Panc1 (cell line): ENCODE data around the gene RAI14. TPM values are rescaled to one million over a fixed set of nuclear protein-coding genes. Genes with fewer than 3 reads are reported as not detected.
"Not testable (repeated sequence)": the region's sequence is repeated elsewhere in the genome, so short reads cannot be mapped to it uniquely, and the experiment has no call there.

Experiments
- ATAC-seq: fragments of 200-7000 bp; cut with Tn5 transposase; 2 replicates; pipeline ENCODE4 v1.9.1; 2020; ENCODE audit warnings: mild to moderate bottlenecking, moderate library complexity
- BruUV-seq: library from RNA; stranded (reverse); fragments of 400-500 nt; replicated peaks from 2 replicates; lab custom pipeline; 2021; lab: Mats Ljungman, UMichigan
- CTCF ChIA-PET: fragments of 300-600 bp; sonication (Branson Sonifier 250); formaldehyde crosslinking; loops from one replicate; lab custom pipeline; 2022; ENCODE audit warnings: antibody characterized with exemption; lab: Charles Lee
- POLR2A ChIA-PET: fragments of 300-600 bp; sonication (Branson Sonifier 250); formaldehyde crosslinking; loops from one replicate; lab custom pipeline; 2022; ENCODE audit warnings: antibody characterized with exemption; lab: Charles Lee
- DNase-seq: peaks from one replicate; pipeline ENCODE4 v3.0.0-alpha.2; 2010; ENCODE audit warnings: low read depth, low spot score
- H3K27ac ChIP-seq: 2 replicates; pipeline ENCODE4 v1.5.1; 2011; ENCODE audit warnings: mild to moderate bottlenecking, low read length, inconsistent platforms
- H3K27me3 ChIP-seq: fragments of 200-500 bp; sonication (Bioruptor generic); 2 replicates; pipeline ENCODE4 v1.6.0; 2014; ENCODE audit warnings: low read length, inconsistent platforms; ENCODE audit not compliant: control insufficient read depth, insufficient read depth
- H3K36me3 ChIP-seq: fragments of 200-500 bp; sonication (Bioruptor generic); 2 replicates; pipeline ENCODE4 v1.5.1; 2014; ENCODE audit warnings: inconsistent platforms, mild to moderate bottlenecking, low read length, moderate library complexity; ENCODE audit not compliant: control insufficient read depth, insufficient read depth
- H3K4me1 ChIP-seq: 2 replicates; pipeline ENCODE4 v1.5.1; 2011; ENCODE audit warnings: inconsistent platforms, mild to moderate bottlenecking, low read length, moderate library complexity; ENCODE audit not compliant: control insufficient read depth, insufficient read depth
- H3K4me3 ChIP-seq, 2 experiments: 2 replicates each; pipeline ENCODE4 v1.5.1; 2011 to 2012; ENCODE audit warnings: low read depth in 2 of 2, low read length in 2 of 2, mild to moderate bottlenecking in 2 of 2, inconsistent platforms in 1 of 2, moderate library complexity in 1 of 2
- H3K9me3 ChIP-seq: fragments of 200-500 bp; sonication (Bioruptor generic); 2 replicates; pipeline ENCODE4 v1.5.1; 2014; ENCODE audit warnings: low read depth, mild to moderate bottlenecking, inconsistent platforms, low read length, moderate library complexity; ENCODE audit not compliant: control insufficient read depth, insufficient read depth
- POLR2AphosphoS5 ChIP-seq: IDR thresholded peaks from 2 replicates; pipeline ENCODE4 v1.6.1; 2012; ENCODE audit warnings: mild to moderate bottlenecking, low read depth, low read length, moderate library complexity
- REST ChIP-seq, 2 experiments: IDR thresholded peaks; 2 replicates each; pipeline ENCODE4 v1.6.1; 2011 to 2012; ENCODE audit warnings: low read depth in 2 of 2, control low read depth in 1 of 2, low read length in 1 of 2, mild to moderate bottlenecking in 1 of 2, moderate library complexity in 1 of 2; ENCODE audit not compliant: insufficient read depth in 1 of 2
- SIN3A ChIP-seq: IDR thresholded peaks from 2 replicates; pipeline ENCODE4 v1.6.1; 2012; ENCODE audit warnings: low read depth, mild to moderate bottlenecking, low read length, moderate library complexity, borderline replicate concordance; ENCODE audit not compliant: insufficient read depth
- TCF7L2 ChIP-seq: IDR thresholded peaks from 2 replicates; pipeline ENCODE4 v1.6.1; 2011; ENCODE audit warnings: mild to moderate bottlenecking, low read depth, low read length, inconsistent platforms
- in situ Hi-C: cut with HindIII; loops from 2 replicates; pipeline ENCODE4 v1.10.0; 2016; ENCODE audit warnings: low sequenced_read_pairs, low pct_unique_long_range_greater_than_20kb
- intact Hi-C: fragments of 100-400 bp; cut with micrococcal nuclease; formaldehyde crosslinking; loops from one replicate; pipeline ENCODE4 v1.10.0; 2022; ENCODE audit not compliant: unreplicated experiment
- total RNA-seq: library from RNA; stranded (reverse); gene quantifications from one replicate; pipeline ENCODE4 v1.2.1, GENCODE V29; 2021; ENCODE audit not compliant: unreplicated experiment
- TF ChIP-seq, protein P1 (sequence below): fragments of 450-650 bp; IDR thresholded peaks from 2 replicates; pipeline ENCODE4 v1.5.1; 2017; ENCODE audit warnings: mild to moderate bottlenecking

RAI14 gene
- total RNA-seq, 1 experiment from 2014 or later = 18.5 TPM

DNA sequence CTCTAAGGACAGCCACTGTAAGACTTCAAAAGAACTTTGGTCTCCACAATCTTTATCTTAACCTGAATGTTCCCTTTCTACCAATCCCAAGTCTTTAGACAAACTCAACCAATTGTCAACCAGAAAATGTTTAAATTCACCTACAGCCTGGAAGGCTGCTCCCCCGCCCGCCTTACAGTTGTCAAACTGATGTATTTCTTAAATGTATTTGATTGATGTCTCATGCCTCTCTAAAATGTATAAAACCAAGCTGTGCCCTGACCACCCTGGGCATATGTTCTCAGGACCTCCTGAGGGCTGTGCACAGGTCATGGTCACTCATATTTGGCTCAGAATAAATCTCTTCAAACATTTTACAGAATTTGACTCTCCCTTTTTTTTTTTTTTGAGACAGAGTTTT, 45.3 kb downstream of the RAI14 start:
- H3K27me3 ChIP-seq, H3K4me3 ChIP-seq, intact Hi-C loops, CTCF ChIA-PET, BruUV-seq, H3K36me3 ChIP-seq, H3K4me1 ChIP-seq, DNase-seq, H3K9me3 ChIP-seq, ATAC-seq, in situ Hi-C loops, POLR2A ChIA-PET, H3K27ac ChIP-seq: not testable (repeated sequence)

DNA sequence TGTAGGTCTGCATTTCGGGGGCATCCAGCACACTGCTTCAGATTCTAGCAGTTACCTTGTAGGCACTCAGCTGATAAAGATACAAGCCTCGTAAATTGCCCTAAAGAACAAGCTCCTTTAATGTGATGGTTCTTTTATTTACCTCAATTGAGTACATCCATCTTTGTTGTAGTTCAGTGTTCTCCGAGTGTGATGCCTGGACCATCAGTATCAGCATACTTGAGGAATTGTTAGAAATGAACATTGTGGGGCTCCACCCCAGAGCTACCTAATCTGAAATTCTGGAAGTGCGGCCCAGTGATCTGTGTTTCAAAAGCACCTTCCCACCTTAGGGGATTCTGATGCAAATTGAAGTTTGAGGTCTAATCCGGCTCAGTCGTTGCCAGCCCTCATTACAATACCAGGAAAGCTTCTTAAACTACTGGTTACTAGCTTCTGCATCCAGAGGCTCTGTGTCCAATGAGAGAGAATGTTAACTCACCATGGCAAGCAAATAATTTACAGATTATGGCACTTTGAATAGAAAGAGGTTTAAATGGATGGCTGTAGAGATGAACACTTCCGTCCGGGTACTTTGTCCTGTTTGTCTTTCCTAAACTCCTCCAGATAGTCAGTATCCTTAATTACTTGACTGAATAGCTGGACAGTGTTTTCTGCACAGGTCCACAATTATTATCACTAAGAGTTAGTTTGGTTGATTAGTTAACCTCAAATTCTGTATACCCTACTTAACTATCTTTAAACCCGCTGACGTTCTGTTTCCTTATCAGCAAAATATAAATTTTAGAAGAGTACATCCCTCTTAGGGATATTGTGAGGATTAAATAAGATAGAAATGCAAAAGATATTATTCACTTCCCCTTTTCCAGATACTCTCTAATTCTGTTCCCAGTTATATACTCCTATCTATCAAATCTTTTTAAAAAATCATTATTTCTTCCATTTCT, 47.9 kb downstream of the RAI14 start:
- DNase-seq = no peak
- no peak overlapping the region for H3K4me3 ChIP-seq

More for the DNA sequence above, 47.9 kb downstream of the RAI14 start:
- intact Hi-C loops (no loop called here), in situ Hi-C loops (no loop called here)
- H3K27ac ChIP-seq = no peak overlapping the region
- BruUV-seq = no TSS peak
- no peak for ATAC-seq
- H3K36me3 ChIP-seq = no peaks in the 10 kb centered on the region
- ChIA-PET POLR2A (no interaction called here), CTCF (interaction anchor here (0.6 kb wide), 2 partner anchors 28 to 1474 kb away, joined by 3 read pairs; no protein-coding TSS in a partner anchor)
- no peaks in the 10 kb centered on the region for H3K27me3 ChIP-seq
- H3K9me3 ChIP-seq = no peaks in the 10 kb centered on the region
- no peaks in the 10 kb centered on the region for H3K4me1 ChIP-seq
- TF ChIP-seq SIN3A = no peak
- TF ChIP-seq REST (IDR thresholded peaks at IDR 0.05; ENCODE audit: insufficient read depth in 1 of 2, low read depth in 2 of 2, low read length in 1 of 2) = no peak
- TF ChIP-seq, protein P1, sequence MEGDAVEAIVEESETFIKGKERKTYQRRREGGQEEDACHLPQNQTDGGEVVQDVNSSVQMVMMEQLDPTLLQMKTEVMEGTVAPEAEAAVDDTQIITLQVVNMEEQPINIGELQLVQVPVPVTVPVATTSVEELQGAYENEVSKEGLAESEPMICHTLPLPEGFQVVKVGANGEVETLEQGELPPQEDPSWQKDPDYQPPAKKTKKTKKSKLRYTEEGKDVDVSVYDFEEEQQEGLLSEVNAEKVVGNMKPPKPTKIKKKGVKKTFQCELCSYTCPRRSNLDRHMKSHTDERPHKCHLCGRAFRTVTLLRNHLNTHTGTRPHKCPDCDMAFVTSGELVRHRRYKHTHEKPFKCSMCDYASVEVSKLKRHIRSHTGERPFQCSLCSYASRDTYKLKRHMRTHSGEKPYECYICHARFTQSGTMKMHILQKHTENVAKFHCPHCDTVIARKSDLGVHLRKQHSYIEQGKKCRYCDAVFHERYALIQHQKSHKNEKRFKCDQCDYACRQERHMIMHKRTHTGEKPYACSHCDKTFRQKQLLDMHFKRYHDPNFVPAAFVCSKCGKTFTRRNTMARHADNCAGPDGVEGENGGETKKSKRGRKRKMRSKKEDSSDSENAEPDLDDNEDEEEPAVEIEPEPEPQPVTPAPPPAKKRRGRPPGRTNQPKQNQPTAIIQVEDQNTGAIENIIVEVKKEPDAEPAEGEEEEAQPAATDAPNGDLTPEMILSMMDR = no peak
- no peak for TF ChIP-seq POLR2AphosphoS5
- no peak for TF ChIP-seq TCF7L2
